HG02981 (cell line): Measurements from ENCODE around the gene GSTP1.

ENCODE experiments used
- ATAC-seq: cut with Tn5 transposase; IDR thresholded peaks from one replicate; pipeline ENCODE4 v1.9.1; 2021; ENCODE audit warnings: mild to moderate bottlenecking, moderate library complexity; ENCODE audit not compliant: unreplicated experiment

GSTP1 gene

DNA sequence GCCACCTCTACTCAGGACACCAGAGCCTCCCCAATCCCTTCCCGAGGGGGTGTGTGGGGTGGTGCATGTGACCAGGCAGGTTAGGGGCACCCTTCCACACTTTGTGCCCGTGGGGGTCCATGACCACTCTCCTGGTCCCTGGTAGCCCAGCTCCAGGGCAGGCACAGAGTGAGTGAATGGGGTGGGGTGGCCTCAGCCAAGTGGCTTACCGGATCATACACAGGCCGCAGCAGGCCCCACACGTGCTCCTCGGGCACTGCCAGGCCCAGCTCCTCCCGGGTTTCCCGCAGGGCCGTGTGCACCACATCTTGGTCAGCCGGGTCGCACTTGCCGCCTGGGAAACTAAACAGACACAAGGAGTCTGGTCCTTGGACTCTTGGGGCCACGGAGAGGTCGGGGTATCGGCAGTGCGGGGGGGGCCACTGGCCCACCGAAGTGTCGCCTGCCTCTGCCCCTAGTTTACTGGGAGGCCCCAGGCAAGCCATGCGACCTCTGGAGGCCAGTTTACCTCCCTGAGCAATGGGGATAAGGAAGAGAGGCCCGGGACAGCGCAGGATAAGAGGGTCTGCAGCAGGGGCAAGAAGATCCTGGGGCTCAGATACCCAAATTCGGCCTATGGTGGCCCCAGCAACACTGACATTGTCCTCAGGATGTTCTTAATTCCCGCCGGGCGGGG is 45.2 kb downstream of the GSTP1 start:
- ATAC-seq, result no peak

DNA sequence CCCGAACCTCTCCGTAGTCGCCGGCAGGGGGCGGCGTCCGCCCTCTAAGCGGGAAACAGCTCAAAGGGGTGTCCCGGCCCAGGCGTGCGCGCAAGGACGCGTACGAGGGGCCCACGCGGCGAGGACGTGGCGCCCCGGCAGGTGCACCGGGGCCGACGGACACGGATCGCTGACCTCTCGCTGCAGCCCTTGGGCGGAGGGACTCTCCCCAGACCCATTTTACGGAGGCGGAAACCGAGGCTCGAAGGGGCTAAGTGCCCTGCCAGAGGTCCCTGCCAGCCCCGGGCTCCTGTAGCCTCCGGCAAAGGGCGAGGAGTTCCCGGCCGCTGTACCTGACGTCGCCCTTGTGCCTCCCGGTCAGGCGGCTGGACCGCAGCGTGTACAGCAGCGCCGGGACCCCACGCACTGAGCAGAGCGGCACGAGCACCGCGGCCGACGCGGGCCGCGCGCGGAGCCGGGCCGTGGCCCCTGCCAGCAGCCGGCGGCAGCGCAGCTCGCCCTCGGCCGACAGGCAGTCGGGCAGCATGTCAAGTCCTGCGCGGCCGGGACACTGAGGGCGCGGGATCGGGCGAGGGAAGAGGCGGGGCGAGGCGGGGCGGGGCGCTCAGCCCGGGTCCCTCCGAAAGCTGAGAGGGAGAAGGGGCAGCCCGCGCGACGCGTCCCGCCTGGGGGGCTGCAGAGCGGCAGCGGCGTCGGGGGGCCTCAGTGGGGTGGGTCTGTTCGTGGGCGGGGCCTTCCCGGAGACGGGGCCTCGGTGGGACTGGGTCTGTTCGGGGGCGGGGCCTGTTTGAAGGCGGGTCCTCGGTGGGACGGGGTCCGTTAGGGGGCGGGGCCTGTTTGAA is 46.0 kb downstream of the GSTP1 start, which contains the start of gene NUDT8:
Gene NUDT8 (minus strand): TSS at position 552 of the 842 bp plus-strand sequence. CDS start 26 bp downstream, at position 526.
- peak; percentile 35 for ATAC-seq

DNA sequence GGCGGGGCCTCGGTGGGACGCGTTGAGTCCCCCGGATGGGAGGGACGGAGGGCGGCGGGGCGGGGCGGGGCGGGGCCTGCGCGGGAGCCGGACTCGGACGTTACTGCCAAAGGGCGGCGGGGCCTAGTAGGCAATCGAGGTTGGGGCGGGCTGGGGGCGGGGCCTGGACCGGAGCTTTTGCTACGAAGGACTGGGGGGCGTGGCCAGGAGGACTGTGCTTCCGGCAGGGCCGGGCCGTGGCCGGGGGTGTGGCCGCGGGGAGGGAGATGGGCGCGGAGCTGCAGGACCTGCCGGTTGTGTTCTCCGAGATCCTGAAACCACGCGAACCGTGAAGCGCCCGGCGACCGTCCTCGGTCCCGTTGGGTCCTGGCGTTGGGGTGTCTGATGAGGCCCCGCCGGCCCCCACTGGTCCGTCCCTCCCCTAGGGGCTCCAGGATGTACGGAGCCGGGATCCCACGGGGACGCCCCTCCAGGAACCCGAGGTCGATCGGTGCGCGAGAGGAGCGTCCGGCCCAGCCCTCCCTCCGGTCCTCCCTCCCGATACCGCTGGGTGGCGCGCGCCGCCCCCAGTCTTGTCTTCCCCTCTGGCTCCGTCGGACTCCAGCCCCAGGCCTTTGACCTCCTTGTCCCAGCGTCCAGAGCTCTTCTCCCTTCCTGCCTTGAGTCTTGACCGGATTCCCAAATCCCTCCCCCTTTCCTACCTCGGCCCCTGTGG is 46.8 kb downstream of the GSTP1 start:
- ATAC-seq, result peak; percentile 55

DNA sequence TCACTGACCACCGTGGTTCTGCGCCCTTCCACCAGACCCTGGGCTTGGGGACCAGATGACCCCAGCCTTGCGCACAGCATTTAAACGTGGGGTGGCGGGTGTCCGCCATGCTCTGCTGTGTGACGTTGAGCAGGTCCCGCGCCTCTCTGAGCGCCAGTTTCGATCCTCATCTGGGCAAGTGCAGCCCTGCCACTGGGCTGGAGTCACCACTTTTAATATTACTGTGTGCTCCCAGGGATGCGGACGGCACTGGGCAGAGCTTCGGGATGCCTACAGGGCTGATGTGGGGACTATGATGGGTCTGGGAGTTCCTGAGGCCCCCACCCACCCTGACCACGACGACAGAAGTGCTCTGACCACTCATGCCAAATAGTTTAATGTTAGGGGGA is 47.3 kb downstream of the GSTP1 start:
- ATAC-seq, result no peak

DNA sequence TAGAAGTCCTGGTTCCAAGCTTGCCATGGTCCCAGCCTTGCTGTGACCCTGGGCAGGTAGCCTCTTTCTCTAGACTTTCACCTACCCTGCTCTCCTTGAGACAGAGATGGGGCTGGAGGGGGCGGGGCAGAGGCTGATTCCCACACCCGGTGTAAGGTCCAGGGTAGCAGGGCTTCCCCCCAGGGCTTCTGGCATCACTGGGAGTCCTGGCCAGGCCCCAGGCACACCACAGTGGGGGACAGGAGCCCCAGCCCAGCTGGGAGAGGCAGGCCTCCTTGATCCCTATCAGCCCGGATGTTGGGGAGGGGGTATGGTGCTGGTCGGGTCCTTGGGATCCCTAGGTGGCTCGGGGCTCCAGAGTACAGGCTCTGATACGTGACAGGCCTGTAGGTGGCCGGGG is 47.8 kb downstream of the GSTP1 start:
- no peak for ATAC-seq

DNA sequence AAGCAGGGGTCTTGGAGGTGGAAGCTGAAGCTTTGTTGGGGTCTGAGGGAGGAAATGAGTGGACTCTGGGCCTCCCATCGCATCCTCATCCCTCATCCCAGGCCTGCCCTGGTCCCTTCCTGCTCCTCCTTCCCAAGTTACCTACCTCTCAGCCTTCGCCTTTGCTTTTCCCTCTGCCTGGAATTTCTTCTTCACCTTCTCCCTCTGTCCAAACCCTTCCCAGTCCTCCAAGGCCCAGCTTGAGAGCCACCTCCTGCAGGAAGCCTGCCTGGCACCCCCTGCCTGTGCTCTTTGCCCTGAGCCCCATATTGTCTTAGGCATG is 48.2 kb downstream of the GSTP1 start:
- ATAC-seq, result no peak

DNA sequence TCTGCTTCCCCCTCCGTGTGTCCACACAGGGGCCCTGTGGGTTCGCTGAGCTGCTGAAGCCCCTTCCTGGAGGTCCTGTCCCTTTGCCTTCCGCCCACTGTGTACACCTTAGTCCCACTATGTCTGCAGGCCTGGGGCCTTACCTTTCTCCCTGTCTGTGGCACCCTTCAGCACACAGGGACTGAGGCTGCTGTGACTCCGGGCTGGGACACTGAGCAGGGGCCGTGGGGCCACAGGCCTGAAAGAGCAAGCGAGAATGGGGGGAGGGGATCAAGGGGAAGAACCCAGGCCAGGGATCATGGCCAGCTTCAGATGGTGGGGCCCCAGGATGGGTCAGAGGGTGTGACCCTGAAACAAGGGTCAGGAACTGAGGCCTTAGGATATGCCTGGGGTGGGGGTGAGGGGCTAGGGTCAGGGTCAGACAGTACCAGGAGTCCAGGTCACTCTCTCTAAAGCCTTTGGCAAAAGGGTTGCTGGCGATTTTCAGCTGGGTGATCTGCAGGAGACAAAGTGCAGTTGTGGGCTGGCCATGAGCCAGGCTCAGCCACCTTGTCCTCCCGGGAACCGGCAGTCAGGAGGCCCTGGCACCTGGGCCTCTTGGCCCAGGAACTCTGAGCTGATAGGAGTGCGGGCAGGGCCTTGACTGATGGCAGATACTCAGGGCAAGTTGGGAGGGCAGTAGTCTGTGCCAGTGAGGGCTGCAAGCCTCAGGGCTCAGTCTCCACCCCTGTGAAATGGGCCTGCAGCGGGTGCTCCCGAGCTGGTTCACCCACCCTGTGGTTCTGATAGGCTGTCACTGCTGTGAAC is 48.8 kb downstream of the GSTP1 start:
- no peak for ATAC-seq

DNA sequence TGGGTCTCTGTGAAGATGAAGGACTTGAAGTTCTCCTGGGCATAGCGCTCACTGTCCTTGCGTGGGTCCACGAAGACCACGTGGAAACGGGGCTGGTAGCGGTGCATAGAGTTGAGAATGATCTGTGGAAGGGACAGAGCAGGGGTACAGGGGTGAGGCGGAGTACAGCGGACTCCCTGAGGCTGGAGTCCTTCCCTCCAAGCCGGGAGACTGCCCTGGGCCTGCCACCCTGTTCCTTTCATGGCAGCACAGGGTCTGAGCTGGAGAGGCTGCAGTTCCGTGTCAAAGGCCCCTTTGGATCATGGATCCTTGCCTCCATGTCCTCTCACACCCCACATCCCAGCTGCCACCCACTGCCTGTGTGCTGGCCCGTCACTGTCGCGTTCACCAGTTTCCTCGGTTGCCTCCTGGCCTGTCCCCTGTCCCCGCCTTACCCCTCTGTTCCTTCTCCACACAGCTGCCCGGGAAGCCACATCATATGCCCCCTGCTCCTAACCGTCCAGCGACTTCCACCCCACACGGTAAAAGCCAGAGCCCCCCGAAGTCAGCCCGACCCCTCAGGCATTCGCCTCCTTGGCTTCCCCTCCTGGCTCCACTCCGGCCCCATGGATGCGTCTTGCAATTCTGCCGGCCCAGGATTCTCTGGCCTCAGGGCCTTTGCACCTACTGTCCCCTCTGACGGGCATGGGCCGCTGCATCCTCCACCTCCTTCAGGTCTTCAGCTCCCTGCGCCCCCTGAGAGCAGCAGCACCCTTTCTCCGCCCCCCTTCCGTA is 49.6 kb downstream of the GSTP1 start:
- no peak for ATAC-seq

DNA sequence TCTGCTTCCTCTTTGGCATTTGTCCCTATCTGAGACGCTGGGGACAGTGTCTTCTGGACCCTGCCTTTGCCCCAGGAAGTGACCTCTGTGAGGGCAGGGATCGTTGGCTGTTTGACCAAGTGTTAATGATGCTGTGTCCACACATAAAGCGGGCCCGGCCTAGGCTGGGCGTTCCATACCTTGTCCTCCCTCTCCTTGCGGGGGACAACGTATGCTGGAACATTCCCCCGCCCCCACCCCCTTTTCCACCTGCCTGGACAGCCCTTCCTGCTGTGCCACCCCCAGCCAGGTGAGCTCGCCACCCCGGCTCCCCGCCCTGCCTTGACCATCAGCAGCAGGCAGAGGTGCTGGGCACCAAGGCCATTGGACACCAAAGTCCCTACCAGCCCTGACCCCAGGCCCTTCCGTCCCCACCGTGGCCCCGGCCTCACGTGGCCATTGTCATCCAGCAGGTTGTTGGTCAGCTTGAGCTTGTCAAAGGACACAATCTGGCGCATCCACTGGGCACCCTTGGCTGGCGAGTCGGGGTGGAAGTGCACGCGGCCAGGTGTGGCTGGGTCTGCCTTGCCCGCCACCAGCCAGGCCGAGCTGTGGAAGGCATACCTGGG is 50.2 kb downstream of the GSTP1 start:
- ATAC-seq, result no peak

DNA sequence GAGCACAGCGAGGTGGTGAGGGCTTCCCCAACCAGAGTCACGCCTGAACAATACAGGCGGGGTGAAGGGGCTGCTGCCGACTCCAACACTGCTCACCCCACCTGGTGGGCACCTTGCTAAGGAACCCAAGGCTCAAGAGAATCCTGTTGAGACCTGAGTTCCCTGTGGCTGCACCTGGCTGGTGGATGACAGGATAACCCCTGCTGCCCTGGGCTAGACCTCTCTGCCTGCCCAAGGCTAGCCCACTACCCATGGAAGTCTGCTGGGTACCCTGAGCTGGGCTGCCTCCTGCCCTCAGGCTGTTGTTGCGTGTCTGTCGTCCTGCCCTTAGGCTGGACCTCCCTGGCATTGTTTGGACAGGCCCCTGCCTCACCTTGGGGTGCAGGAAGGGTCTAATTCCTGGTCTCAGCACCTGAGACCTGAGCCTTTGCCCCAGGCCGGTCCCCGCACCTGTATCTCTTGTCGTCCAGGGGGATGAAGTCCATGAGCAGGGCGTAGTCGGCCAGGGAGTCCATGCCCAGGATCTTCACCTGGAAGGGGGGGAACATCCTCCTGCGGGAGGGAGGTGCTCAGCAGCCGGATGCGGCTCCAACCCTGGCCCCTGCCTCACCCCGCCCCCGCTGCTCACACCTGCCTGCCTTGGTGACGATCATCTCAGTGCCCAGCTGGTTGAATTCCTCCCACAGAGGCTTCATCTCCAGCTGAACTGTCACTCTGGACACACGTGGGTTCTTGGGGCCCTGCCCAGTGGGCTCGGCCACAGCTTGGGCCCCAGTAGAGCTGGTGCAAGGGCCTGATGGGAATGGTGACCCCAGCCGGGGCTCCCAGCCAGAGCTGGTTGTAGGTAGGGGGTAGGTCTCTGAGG is 51.0 kb downstream of the GSTP1 start:
- no peak for ATAC-seq

DNA sequence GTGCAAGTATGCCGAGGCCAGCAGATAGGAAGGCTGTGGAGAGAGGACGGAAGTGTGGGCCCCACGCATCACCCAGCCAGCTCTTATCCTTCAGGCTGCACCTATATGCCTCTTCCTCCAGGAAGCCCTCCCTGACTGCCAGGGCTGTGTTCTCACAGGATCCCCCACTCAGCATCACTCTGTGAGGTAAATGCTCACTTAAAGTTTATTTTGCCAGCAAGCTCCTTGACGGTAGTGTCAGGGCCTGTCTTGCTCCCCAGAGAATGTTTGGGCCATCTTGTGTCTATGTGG is 51.6 kb downstream of the GSTP1 start:
- ATAC-seq, result no peak
